Naive B cell (primary cell): ENCODE results near the gene PON2. TPM values are rescaled to one million over a fixed set of nuclear protein-coding genes. Genes with fewer than 3 reads are reported as not detected.
"Not testable (repeated sequence)": the region's sequence is repeated elsewhere in the genome, so short reads cannot be mapped to it uniquely, and the experiment has no call there.

Experiments
- ATAC-seq, 2 donors: fragments of 150-1000 bp; cut with Tn5 transposase; 2 replicates each; pipeline ENCODE4 v1.10.0; 2021; ENCODE audit warnings: low read depth in 2 of 2, mild to moderate bottlenecking in 2 of 2, moderate library complexity in 2 of 2
- DNase-seq: peaks from one replicate; pipeline ENCODE4 v3.0.0; 2022
- H3K27ac Mint-ChIP-seq, 6 donors: one replicate each; pipeline ENCODE4 v1.8.0; 2020 to 2022; ENCODE audit warnings: mild to moderate bottlenecking in 6 of 6, mixed read lengths in 6 of 6, moderate library complexity in 5 of 6, inconsistent platforms in 2 of 6
- H3K27me3 Mint-ChIP-seq, 3 donors: one replicate each; pipeline ENCODE4 v1.8.0; 2021 to 2022; ENCODE audit warnings: mixed read lengths in 3 of 3, mild to moderate bottlenecking in 1 of 3
- H3K36me3 Mint-ChIP-seq, 2 donors: one replicate each; pipeline ENCODE4 v1.8.0; 2020 to 2022; ENCODE audit warnings: mixed read lengths in 2 of 2, inconsistent platforms in 1 of 2, mild to moderate bottlenecking in 1 of 2
- H3K4me1 Mint-ChIP-seq, 3 donors: one replicate each; pipeline ENCODE4 v1.8.0; 2020 to 2022; ENCODE audit warnings: mixed read lengths in 3 of 3, inconsistent platforms in 1 of 3, mild to moderate bottlenecking in 1 of 3, moderate library complexity in 1 of 3
- H3K4me3 Mint-ChIP-seq, 8 donors: one replicate each; pipeline ENCODE4 v1.8.0; 2020 to 2022; ENCODE audit warnings: mild to moderate bottlenecking in 8 of 8, mixed read lengths in 8 of 8, moderate library complexity in 8 of 8, inconsistent platforms in 2 of 8
- H3K9me3 Mint-ChIP-seq, 7 donors: one replicate each; pipeline ENCODE4 v1.8.0; 2020 to 2022; ENCODE audit warnings: mixed read lengths in 7 of 7, mild to moderate bottlenecking in 5 of 7, inconsistent platforms in 2 of 7, moderate library complexity in 1 of 7
- polyA plus RNA-seq, 6 donors: library from polyadenylated mRNA; unstranded; fragments of 300-500 nt; fragmentation: Illumina TruSeq; gene quantifications; one replicate each; pipeline ENCODE4 v1.2.3, GENCODE V29; 2021; ENCODE audit warnings: low read depth in 6 of 6

The PON2 gene
- polyA plus RNA-seq, 6 donors from 2014 or later: 1.0 to 5.1 (median 3.9) TPM

DNA sequence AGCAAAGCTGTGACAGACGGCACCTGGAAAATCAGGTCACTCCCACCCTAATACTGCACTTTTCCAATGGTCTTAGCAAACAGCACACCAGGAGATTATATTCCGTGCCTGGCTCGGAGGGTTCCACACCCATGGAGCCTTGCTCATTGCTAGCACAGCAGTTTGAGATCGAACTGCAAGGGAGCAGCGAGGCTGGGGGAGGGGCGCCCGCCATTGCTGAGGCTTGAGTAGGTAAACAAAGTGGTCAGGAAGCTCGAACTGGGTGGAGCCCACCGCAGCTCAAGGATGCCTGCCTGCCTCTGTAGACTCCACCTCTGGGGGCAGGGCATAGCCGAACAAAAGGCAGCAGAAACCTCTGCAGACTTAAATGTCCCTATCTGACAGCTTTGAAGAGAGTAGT, 55.4 kb downstream of the PON2 start:
- not testable (repeated sequence) for ATAC-seq, H3K4me1 Mint-ChIP-seq, DNase-seq, H3K36me3 Mint-ChIP-seq, H3K4me3 Mint-ChIP-seq, H3K27ac Mint-ChIP-seq
- Mint-ChIP-seq H3K27me3 (peaks cover 13 to 42% (median 27%) of the 10 kb centered on the region in 3 donors), H3K9me3 (peaks cover 8 to 34% (median 10%) of the 10 kb centered on the region in 7 donors)

DNA sequence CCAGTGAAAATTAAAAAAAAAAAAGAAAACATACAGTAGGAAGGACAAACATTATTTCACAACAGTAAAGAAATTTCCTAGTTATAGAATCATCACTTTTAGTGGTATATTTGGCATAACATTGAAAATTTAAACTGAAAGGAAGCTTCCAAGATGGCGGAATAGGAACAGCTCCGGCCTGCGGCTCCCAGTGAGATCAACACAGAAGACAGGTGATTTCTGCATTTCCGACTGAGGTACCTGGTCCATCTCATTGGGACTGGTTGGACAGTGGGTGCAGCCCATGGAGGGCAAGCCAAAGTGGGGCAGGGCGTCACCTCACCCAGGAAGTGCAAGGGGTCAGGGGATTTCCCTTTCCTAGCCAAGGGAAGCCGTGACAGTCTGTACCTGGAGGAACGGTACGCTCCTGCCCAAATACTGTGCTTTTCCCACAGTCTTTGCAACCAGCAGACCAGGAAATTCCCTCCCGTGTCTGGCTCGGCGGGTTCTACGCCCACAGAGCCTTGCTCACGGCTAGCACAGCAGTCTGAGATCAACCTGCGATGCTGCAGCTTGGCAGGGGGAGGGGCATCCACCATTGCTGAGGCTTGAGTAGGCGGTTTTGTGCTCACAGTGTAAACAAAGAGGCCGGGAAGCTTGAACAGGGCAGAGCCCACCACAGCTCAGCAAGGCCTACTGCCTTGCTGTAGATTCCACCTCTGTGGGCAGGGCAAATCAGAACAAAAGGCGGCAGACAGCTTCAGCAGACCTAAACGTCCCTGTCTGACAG, 58.0 kb downstream of the PON2 start:
- Mint-ChIP-seq H3K4me1 (no peaks in the 10 kb centered on the region), H3K36me3 (peaks cover 0 to 9% of the 10 kb centered on the region in 2 donors), H3K27ac (no peak overlapping the region), H3K9me3 (peaks cover 5 to 22% (median 9%) of the 10 kb centered on the region in 7 donors), H3K4me3 (no peak overlapping the region), H3K27me3 (peaks cover 13 to 24% (median 23%) of the 10 kb centered on the region in 3 donors)
- ATAC-seq (no peak), DNase-seq (no peak)

DNA sequence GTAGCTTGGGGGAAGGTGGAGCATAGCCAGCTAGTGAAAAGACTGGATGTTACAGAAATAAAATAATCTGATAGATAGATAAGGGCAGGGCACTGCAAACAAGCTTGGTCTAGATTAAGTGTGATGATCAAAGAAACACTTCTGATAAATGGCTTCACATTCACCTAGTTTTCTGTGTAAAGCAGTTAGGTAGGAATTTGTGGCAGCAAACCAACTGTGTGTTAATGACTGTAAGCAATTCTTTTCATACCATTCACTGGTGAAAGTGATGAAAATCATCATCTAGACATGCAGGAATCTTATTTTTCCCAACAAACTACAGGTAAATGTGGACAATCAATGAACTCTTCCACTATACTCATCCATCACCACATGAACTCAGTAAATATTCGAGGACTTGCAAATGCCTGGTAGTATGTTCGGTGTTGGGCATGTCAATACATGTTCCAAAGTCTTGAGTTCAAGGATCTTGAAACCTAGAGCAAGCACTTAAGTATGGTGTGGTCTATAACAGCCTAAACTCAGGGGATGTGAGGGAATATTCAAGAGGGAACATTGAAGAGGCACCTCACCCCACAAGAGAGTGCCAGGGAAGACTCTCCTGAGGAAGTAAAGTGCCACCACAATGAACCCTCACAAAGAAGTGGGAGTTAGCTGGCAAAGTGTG, 59.1 kb downstream of the PON2 start:
- peak overlapping the region in 1 of 6 donors; percentile 34 for H3K27ac Mint-ChIP-seq
- H3K27me3 Mint-ChIP-seq: peaks cover 13 to 16% (median 15%) of the 10 kb centered on the region in 3 donors
- H3K4me1 Mint-ChIP-seq: no peaks in the 10 kb centered on the region
- H3K4me3 Mint-ChIP-seq: no peak overlapping the region
- DNase-seq: no peak
- H3K9me3 Mint-ChIP-seq: peaks cover 5 to 21% (median 9%) of the 10 kb centered on the region in 7 donors
- H3K36me3 Mint-ChIP-seq: no peaks in the 10 kb centered on the region
- ATAC-seq: no peak

DNA sequence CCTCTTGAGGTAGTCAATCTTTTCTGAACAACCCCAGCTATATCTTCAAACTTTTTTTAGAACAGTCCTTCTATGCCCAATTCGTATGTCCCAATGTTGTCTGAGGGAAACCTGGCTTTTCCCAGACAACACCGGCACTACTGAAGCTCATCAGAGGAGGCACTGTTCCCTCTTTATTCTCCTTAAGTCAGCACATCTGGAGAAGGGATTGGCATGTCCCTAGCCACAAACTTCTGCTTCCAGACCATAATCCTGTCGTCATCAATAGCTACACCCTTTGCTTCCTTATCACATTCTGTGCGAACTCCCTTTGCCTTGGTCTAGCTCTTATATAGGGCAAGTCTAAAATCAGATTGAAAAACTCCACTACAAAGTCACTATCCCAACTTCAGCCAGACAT, 61.5 kb downstream of the PON2 start:
- Mint-ChIP-seq H3K9me3 (peaks cover 0 to 6% (median 4%) of the 10 kb centered on the region in 7 donors), H3K27me3 (peaks cover 6 to 9% (median 8%) of the 10 kb centered on the region in 3 donors), H3K4me1 (no peaks in the 10 kb centered on the region), H3K4me3 (no peak overlapping the region), H3K36me3 (no peaks in the 10 kb centered on the region), H3K27ac (no peak overlapping the region)
- ATAC-seq: no peak
- no peak for DNase-seq

DNA sequence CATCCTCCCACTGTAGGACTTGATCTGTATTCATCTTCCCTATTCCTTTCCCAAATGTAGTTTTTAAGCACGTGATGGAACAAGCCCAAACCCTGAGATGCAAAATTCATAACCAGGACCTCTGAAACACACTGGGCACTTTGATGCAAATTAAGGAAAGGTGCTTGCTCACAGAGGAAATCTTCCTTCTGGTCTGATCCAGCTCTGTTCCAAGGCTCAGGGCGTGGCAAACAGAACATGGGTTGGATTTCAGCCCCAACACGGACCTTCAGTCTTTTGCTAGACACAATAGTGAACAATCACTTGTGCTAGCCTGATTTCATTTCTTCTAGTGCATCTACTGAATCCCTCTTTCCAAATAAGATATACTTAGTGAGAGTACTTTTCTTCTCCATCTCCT, 66.6 kb downstream of the PON2 start:
- ATAC-seq (no peak), DNase-seq (no peak)
- no peaks in the 10 kb centered on the region for H3K9me3 Mint-ChIP-seq
- H3K27ac Mint-ChIP-seq: no peak overlapping the region
- no peaks in the 10 kb centered on the region for H3K36me3 Mint-ChIP-seq
- no peak overlapping the region for H3K4me3 Mint-ChIP-seq
- H3K27me3 Mint-ChIP-seq: peaks cover 0 to 7% (median 0%) of the 10 kb centered on the region in 3 donors
- no peaks in the 10 kb centered on the region for H3K4me1 Mint-ChIP-seq

DNA sequence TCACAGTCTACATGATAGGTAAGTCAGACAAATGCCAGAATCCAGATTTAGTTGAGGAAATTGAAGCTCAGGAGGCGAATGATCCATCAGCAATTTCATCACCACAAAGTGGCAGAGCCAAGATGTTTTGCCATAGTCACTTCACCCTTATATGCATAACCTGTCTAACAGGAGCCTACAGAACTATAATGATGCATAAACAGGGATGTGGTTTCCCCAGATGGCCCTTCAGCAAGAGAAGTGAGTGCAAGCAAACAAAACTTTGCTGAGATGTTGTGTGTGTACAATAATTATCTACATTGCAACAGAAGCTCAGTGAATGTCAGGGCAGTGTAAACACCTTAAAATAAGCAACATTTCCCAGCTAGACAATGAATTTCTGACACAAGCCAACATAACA, 67.2 kb downstream of the PON2 start:
- DNase-seq (no peak), ATAC-seq (no peak)
- H3K4me1 Mint-ChIP-seq: no peaks in the 10 kb centered on the region
- no peaks in the 10 kb centered on the region for H3K36me3 Mint-ChIP-seq
- H3K9me3 Mint-ChIP-seq: no peaks in the 10 kb centered on the region
- H3K27me3 Mint-ChIP-seq: peaks cover 0 to 7% (median 2%) of the 10 kb centered on the region in 3 donors
- H3K27ac Mint-ChIP-seq: no peak overlapping the region
- H3K4me3 Mint-ChIP-seq: no peak overlapping the region

DNA sequence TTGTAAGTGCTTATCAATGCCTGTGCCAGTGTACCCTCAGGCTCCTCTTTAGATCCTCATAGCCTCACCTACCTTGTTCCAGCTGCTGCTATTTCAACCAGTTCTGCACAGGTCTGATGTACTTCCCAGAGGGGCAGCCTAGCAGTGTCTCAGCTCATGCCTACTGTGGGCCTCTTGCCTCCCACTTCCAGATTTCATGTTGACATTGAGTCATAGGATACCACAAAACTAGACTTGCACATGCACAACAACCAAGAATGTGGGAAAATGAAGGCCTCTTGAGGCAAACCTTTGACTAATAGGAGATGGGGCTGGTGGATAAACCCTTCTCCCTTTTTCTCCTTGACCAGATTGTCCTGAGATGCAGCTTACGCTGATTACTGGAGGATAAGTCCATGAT, 69.7 kb downstream of the PON2 start:
- Mint-ChIP-seq H3K36me3 (no peaks in the 10 kb centered on the region), H3K27me3 (peaks cover 0 to 11% (median 6%) of the 10 kb centered on the region in 3 donors), H3K4me3 (no peak overlapping the region), H3K9me3 (no peaks in the 10 kb centered on the region), H3K27ac (no peak overlapping the region), H3K4me1 (no peaks in the 10 kb centered on the region)
- no peak for ATAC-seq
- no peak for DNase-seq

DNA sequence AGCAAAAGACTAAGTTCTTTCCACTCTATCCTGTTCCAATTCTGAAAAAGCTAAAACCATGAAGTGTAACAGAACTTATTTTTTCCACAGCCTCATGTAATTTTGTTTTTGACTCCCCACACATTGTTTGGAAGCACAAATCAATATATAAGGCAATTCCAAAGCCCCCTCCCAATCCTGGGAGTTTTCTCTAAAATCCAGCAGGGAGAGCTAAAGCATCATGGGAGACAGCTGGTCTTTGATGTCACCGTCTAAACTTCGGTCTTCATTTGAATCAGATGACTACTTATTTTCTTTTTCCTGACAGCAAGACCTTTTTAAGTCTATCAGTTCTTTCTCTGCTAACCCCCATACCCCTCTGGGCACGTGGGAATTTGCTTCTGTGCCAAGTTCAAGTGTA, 77.2 kb downstream of the PON2 start:
- Mint-ChIP-seq H3K4me1 (no peaks in the 10 kb centered on the region), H3K9me3 (peaks cover 0 to 5% (median 0%) of the 10 kb centered on the region in 7 donors), H3K27me3 (peaks cover 4 to 25% (median 9%) of the 10 kb centered on the region in 3 donors), H3K4me3 (no peak overlapping the region), H3K36me3 (no peaks in the 10 kb centered on the region), H3K27ac (no peak overlapping the region)
- no peak for DNase-seq
- ATAC-seq: no peak

Other genes starting within 250 kb of the PON2 start
- not detected for gene PON1, start 110.5 kb downstream of the PON2 start, polyA plus RNA-seq
- gene PON3, start 38.7 kb downstream of the PON2 start, polyA plus RNA-seq: not detected
- gene ASB4, start 50.9 kb upstream of the PON2 start, polyA plus RNA-seq: not detected
- 10 to 100 TPM in 1 of 6 donors, 1 to 10 TPM in 5; 1.3 to 32.4 (median 2.5) TPM for gene PDK4, start 161.5 kb upstream of the PON2 start, polyA plus RNA-seq